ENCODE results near the gene GRIA2. TPM values are rescaled to one million over a fixed set of nuclear protein-coding genes. Genes with fewer than 3 reads are reported as not detected.

Gene GRIA2
- total and polyA plus RNA-seq, 2 donors (not counting 3 experiments of a cell fraction or from before 2014, with no cell fraction given) = not detected

- H3K4me2 ChIP-seq (ENCODE audit: insufficient read depth, low read length) = no peak overlapping the region
- H3K9ac ChIP-seq (replicated peaks; ENCODE audit: extremely low read depth, insufficient read depth, low read length) = no peak overlapping the region
- H2AFZ ChIP-seq (ENCODE audit: low read depth, low read length) = no peak overlapping the region
- no peaks in the 10 kb centered on the region for H3K36me3 ChIP-seq (ENCODE audit: control insufficient read depth in 2 of 2, extremely low read depth in 1 of 2, insufficient read depth in 2 of 2, low read length in 2 of 2)
- H3K9me3 ChIP-seq (replicated peaks; ENCODE audit: control insufficient read depth, insufficient read depth, low read length) = no peaks in the 10 kb centered on the region
- ChIA-PET CTCF (interaction anchor here (1.0 kb wide), 1 partner anchor 10 kb away, joined by 3 read pairs; no protein-coding TSS in a partner anchor), POLR2A (no interaction called here)
- H3K4me1 ChIP-seq (ENCODE audit: control insufficient read depth, extremely low read depth, insufficient read depth, low read length) = no peaks in the 10 kb centered on the region
- dilution Hi-C loops (cut with MboI; ENCODE audit: extremely low pct_ligation_motif_present, low sequenced_read_pairs) = no loop called here
- no TSS peak for BruUV-seq (replicated peaks)
- H3K27ac ChIP-seq (ENCODE audit: insufficient read depth, low read depth, low read length) = no peak overlapping the region
- H3K79me2 ChIP-seq (ENCODE audit: control insufficient read depth, insufficient read depth, low read length) = no peaks in the 10 kb centered on the region
- TF ChIP-seq JUN (IDR thresholded peaks at IDR 0.05; ENCODE audit: borderline replicate concordance, insufficient read depth, insufficient read length, low read depth) = no peak
- no peak for TF ChIP-seq GATA2 (IDR thresholded peaks at IDR 0.05; ENCODE audit: insufficient read depth, insufficient read length, low read depth, low read length)
- no peak for TF ChIP-seq FOS (IDR thresholded peaks at IDR 0.05; ENCODE audit: borderline replicate concordance, insufficient read depth, low read length)
- no peak for TF ChIP-seq MYC (IDR thresholded peaks at IDR 0.05; ENCODE audit: low read depth, low read length)
- TF ChIP-seq MAX (IDR thresholded peaks at IDR 0.05; ENCODE audit: insufficient read depth, insufficient read length) = no peak
- TF ChIP-seq POLR2A (IDR thresholded peaks at IDR 0.05; ENCODE audit: low read depth, low read length) = no peak
- TF ChIP-seq POLR2AphosphoS5 (IDR thresholded peaks at IDR 0.05; ENCODE audit: insufficient read depth, low read depth, low read length) = no peak
- no peak for TF ChIP-seq EZH2 (IDR thresholded peaks at IDR 0.05; ENCODE audit: borderline replicate concordance, low read depth, low read length, severe bottlenecking)
- TF ChIP-seq, protein P1, sequence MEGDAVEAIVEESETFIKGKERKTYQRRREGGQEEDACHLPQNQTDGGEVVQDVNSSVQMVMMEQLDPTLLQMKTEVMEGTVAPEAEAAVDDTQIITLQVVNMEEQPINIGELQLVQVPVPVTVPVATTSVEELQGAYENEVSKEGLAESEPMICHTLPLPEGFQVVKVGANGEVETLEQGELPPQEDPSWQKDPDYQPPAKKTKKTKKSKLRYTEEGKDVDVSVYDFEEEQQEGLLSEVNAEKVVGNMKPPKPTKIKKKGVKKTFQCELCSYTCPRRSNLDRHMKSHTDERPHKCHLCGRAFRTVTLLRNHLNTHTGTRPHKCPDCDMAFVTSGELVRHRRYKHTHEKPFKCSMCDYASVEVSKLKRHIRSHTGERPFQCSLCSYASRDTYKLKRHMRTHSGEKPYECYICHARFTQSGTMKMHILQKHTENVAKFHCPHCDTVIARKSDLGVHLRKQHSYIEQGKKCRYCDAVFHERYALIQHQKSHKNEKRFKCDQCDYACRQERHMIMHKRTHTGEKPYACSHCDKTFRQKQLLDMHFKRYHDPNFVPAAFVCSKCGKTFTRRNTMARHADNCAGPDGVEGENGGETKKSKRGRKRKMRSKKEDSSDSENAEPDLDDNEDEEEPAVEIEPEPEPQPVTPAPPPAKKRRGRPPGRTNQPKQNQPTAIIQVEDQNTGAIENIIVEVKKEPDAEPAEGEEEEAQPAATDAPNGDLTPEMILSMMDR (IDR thresholded peaks at IDR 0.05; ENCODE audit: extremely low read depth in 1 of 2, insufficient read depth in 1 of 2, low read depth in 1 of 2, low read length in 2 of 2) = no peak
- H3K4me3 ChIP-seq (replicated peaks in 1 of 3; ENCODE audit: insufficient read depth in 1 of 3, low read depth in 1 of 3, low read length in 3 of 3) = no peak overlapping the region
- FAIRE-seq (no peak), DNase-seq (ENCODE audit: low read depth, low spot score) (no peak)
- no peaks in the 10 kb centered on the region for H4K20me1 ChIP-seq (replicated peaks; ENCODE audit: control insufficient read depth, extremely low read depth, insufficient read depth, low read length)
- intact Hi-C loops (cut with micrococcal nuclease) = no loop called here
- no peaks in the 10 kb centered on the region for H3K27me3 ChIP-seq (ENCODE audit: control insufficient read depth in 2 of 2, insufficient read depth in 2 of 2, low read length in 2 of 2)
- no peaks in the 10 kb centered on the region for H3K9me1 ChIP-seq (replicated peaks; ENCODE audit: control insufficient read depth, extremely low read depth, insufficient read depth, low read length)
Observed at GRCh38 chr4:157270552-157270951, 50.0 kb downstream of the GRIA2 start.
